Adrenal gland (tissue), 12 donors: ENCODE results near the gene CUL7. TPM values are rescaled to one million over a fixed set of nuclear protein-coding genes. Genes with fewer than 3 reads are reported as not detected.

Experiments used
- DNase-seq, 7 donors: peaks; one replicate each; pipeline ENCODE4 v3.0.0-alpha.2; 2019 to 2020
- H3K27ac ChIP-seq, 5 donors: fragments of 200-600 bp; sonication (generic) in 4 of 5; 1 replicate in 3 of 5; 2 replicates in 2 of 5; pipeline versions ENCODE4 v1.5.1 to v1.8.0; 2016 to 2020; ENCODE audit warnings: mild to moderate bottlenecking in 1 of 5
- H3K27me3 ChIP-seq: fragments of 200-600 bp; 2 replicates; pipeline ENCODE4 v1.8.0; 2021
- H3K36me3 ChIP-seq, 2 donors: fragments of 200-600 bp; replicated peaks in 1 of 2; 1 replicate in 1 of 2; 2 replicates in 1 of 2; pipeline versions ENCODE4 v1.5.1 to v1.8.0; 2018 to 2022
- H3K4me1 ChIP-seq, 2 donors: fragments of 200-600 bp; replicated peaks in 1 of 2; 1 replicate in 1 of 2; 2 replicates in 1 of 2; pipeline versions ENCODE4 v1.5.1 to v1.8.0; 2018 to 2021
- H3K4me3 ChIP-seq, 4 donors: fragments of 200-600 bp; sonication (generic) in 3 of 4; one replicate each; pipeline ENCODE4 v1.5.1; 2016 to 2018
- H3K9me3 ChIP-seq, 3 donors: fragments of 200-600 bp; sonication (generic) in 1 of 3; replicated peaks in 1 of 3; 1 replicate in 2 of 3; 2 replicates in 1 of 3; pipeline versions ENCODE4 v1.5.1 to v1.8.0; 2016 to 2021
- CTCF ChIP-seq, 6 experiments: fragments of 450-650 bp in 4 of 6; fragments of 200-600 bp in 2 of 6; sonication (generic) in 1 of 6; IDR thresholded peaks; 1 replicate in 5 of 6; 2 replicates in 1 of 6; pipeline versions ENCODE4 v1.5.1 to v1.8.0; 2016 to 2021; ENCODE audit warnings: antibody characterized with exemption in 6 of 6, mild to moderate bottlenecking in 2 of 6, moderate library complexity in 1 of 6
- POLR2A ChIP-seq, 2 donors: fragments of 450-650 bp; IDR thresholded peaks; one replicate each; pipeline ENCODE4 v1.6.1; 2017; ENCODE audit warnings: antibody characterized with exemption in 2 of 2, mild to moderate bottlenecking in 2 of 2, moderate library complexity in 1 of 2
- WGBS, 4 donors: extraction: QIAGEN DNeasy Blood & Tissue Kit in 2 of 4; methylation state at CpG; one replicate each; pipeline versions ENCODE4 v1.1.5 to v1.1.7; 2013 to 2017; 5-methylcytosine and 5-hydroxymethylcytosine counted together
- intact Hi-C, 2 donors: fragments of 100-400 bp; cut with DNase I; formaldehyde crosslinking; loops; one replicate each; pipeline versions ENCODE4 v1.14.1 to v1.15.0; 2022 to 2023
- polyA plus RNA-seq, 3 donors: library from polyadenylated mRNA; stranded (reverse); fragments of 200-250 nt in 2 of 3; fragments of 350-450 nt in 1 of 3; fragmentation: Illumina TruSeq in 1 of 3; extraction: RNeasy Lipid Tissue Mini Kit (QIAGEN cat#74804) in 1 of 3; gene quantifications; one replicate each; pipeline ENCODE4 v1.2.3, GENCODE V29; 2013 to 2014
- total RNA-seq, 9 donors: library from RNA; depleted of rRNA in 4 of 9; stranded (reverse); fragments of >200 nt in 4 of 9; fragments of 120-200 nt in 1 of 9; fragmentation: NEBNext Ultra II Directional in 1 of 9; extraction: Animal tissue kit (Norgen Biotek cat#: 25700) in 1 of 9; gene quantifications; one replicate each; pipeline versions ENCODE4 v1.1.0 to v1.2.4, GENCODE V29; 2013 to 2023
- donor health status: healthy with polysubstance abuse.
- donor health status: Bipolar disorder and iron deficiency.
- donor health status: DM: yes; HTN: yes; CAD: no.
- donor health status: DM: no; HTN: no; CAD: no.
- donor health status: DM: no; HTN: no; CAD: no.
- donor health status: DM: yes; HTN: yes; CAD: no.

Gene CUL7
- total and polyA plus RNA-seq, 12 donors: 12.0 to 52.5 (median 32.7) TPM

GRCh38 chr6:43060755-43061633, 7.3 kb upstream of the CUL7 start:
- peaks cover 13 to 16% of the 10 kb centered on the region in 2 donors for H3K4me1 ChIP-seq
- TF ChIP-seq CTCF (IDR thresholded peaks at IDR 0.05) (no peak), POLR2A (IDR thresholded peaks at IDR 0.05) (no peak)
- intact Hi-C loops: loop anchor here in 1 of 2 donors (5.0 kb wide), 1 partner anchor 81 kb away; no protein-coding TSS in a partner anchor
- H3K36me3 ChIP-seq: peaks cover 0 to 27% of the 10 kb centered on the region in 2 donors
- H3K27ac ChIP-seq: no peak overlapping the region
- no peak for DNase-seq
- WGBS, 4 donors: 83 to 86% (median 84%) methylated on average over 12 of the region's 12 CpGs
- H3K9me3 ChIP-seq: no peaks in the 10 kb centered on the region
- H3K4me3 ChIP-seq: no peak overlapping the region
- H3K27me3 ChIP-seq: no peaks in the 10 kb centered on the region

- intact Hi-C loops: loop anchor here in 1 of 2 donors (5.0 kb wide), 1 partner anchor 82 kb away; no protein-coding TSS in a partner anchor
- no peaks in the 10 kb centered on the region for H3K9me3 ChIP-seq
- peaks cover 13 to 16% of the 10 kb centered on the region in 2 donors for H3K4me1 ChIP-seq
- H3K4me3 ChIP-seq: peak overlapping the region; percentile 6 to 90 (median 64)
- peak in 2 of 7 donors; percentile 33 to 39 for DNase-seq
- H3K27me3 ChIP-seq: no peaks in the 10 kb centered on the region
- H3K27ac ChIP-seq: peak overlapping the region; percentile 60 to 94 (median 75)
- H3K36me3 ChIP-seq: peaks cover 0 to 26% of the 10 kb centered on the region in 2 donors
- no peak for TF ChIP-seq CTCF (IDR thresholded peaks at IDR 0.05)
- TF ChIP-seq POLR2A (IDR thresholded peaks at IDR 0.05): peak in 1 of 2 donors; percentile 0
- WGBS, 4 donors: 10 to 20% (median 15%) methylated on average over 9 to 15 of the region's 15 CpGs
Measured at GRCh38 chr6:43060034-43060754, 6.5 kb upstream of the CUL7 start.

- no peaks in the 10 kb centered on the region for H3K27me3 ChIP-seq
- H3K36me3 ChIP-seq: peaks cover 0 to 28% of the 10 kb centered on the region in 2 donors
- DNase-seq: peak; percentile 98 to 100 (median 99)
- H3K4me3 ChIP-seq: peak within 1 kb of the TSS; percentile 60 to 90 (median 68)
- no peak for TF ChIP-seq CTCF (IDR thresholded peaks at IDR 0.05)
- peak; percentile 70 to 88 for TF ChIP-seq POLR2A (IDR thresholded peaks at IDR 0.05)
- H3K27ac ChIP-seq: peak within 1 kb of the TSS; percentile 60 to 94 (median 75)
- H3K4me1 ChIP-seq: peaks cover 13 to 18% of the 10 kb centered on the region in 2 donors
- intact Hi-C loops: loop anchor here in 1 of 2 donors (5.0 kb wide), 1 partner anchor 83 kb away; no protein-coding TSS in a partner anchor
- H3K9me3 ChIP-seq: no peaks in the 10 kb centered on the region
- 0 to 1% (median 0%) methylated on average over 29 to 64 of the region's 64 CpGs for WGBS, 4 donors
Measured at GRCh38 chr6:43059168-43060033, 5.8 kb upstream of the CUL7 start, which contains the start of the genes KLC4 and MRPL2. Gene KLC4, plus strand, starts transcription at chr6:43059631. Its CDS starts 1,705 bp downstream, at chr6:43061336. Gene MRPL2, minus strand, starts transcription at chr6:43059434. Its CDS starts 53 bp downstream, at chr6:43059381.
